ENCODE data around the gene GMDS. TPM values are rescaled to one million over a fixed set of nuclear protein-coding genes. Genes with fewer than 3 reads are reported as not detected.

Gene GMDS
- total and polyA plus RNA-seq, 2 of the 8 experiments (the other 6 are each of a cell fraction or from before 2014, with no cell fraction given) = 16.8 to 50.0 TPM

GRCh38 chr6:2141644-2142290 lies 103.6 kb downstream of the GMDS start:
- Histone ChIP-seq H3K14ac (ENCODE audit: insufficient read length) (no peak overlapping the region), H3K4me1 (replicated peaks in 1 of 4; ENCODE audit: control insufficient read depth in 3 of 4, insufficient read depth in 4 of 4, low read length in 3 of 4) (peaks cover 0 to 11% (median 4%) of the 10 kb centered on the region in 4 experiments; a peak in 4 of 7 replicates), H4K5ac (ENCODE audit: insufficient read length, low read depth, low read length) (no peak overlapping the region), H2BK12ac (ENCODE audit: low read depth, low read length) (peak overlapping the region; percentile 53; the same call in 1 of the 2 replicates), H2BK120ac (replicated peaks; ENCODE audit: low read depth, low read length) (no peak overlapping the region), H2AFZ (ENCODE audit: low read length) (no peak overlapping the region), H4K8ac (ENCODE audit: extremely low read depth, insufficient read depth, low read length) (no peak overlapping the region), H2BK5ac (ENCODE audit: low read depth, low read length) (peak overlapping the region; percentile 54; the same call in 1 of the 2 replicates), H2BK15ac (ENCODE audit: low read length) (no peak overlapping the region; the same call in 1 of the 2 replicates), H3K4me3 (ENCODE audit: extremely low read depth in 1 of 4, insufficient read depth in 2 of 4, low read depth in 3 of 4, low read length in 4 of 4) (no peak overlapping the region; a peak in 1 of 8 replicates), H3K4ac (replicated peaks; ENCODE audit: insufficient read length, low read depth, low read length) (no peak overlapping the region), H2AK5ac (ENCODE audit: low read depth, low read length) (no peak overlapping the region), H4K20me1 (replicated peaks in 1 of 2; ENCODE audit: control insufficient read depth in 1 of 2, insufficient read depth in 2 of 2, low read length in 2 of 2) (no peaks in the 10 kb centered on the region), H3K79me2 (ENCODE audit: control insufficient read depth in 1 of 2, insufficient read depth in 2 of 2, low read length in 2 of 2) (peaks cover 0 to 16% of the 10 kb centered on the region in 2 experiments; a peak in 2 of 4 replicates), H2BK20ac (ENCODE audit: low read length) (no peak overlapping the region), H3K27me3 (replicated peaks in 1 of 4; ENCODE audit: control insufficient read depth in 3 of 4, extremely low read depth in 1 of 4, insufficient read depth in 3 of 4, low read length in 3 of 4) (no peaks in the 10 kb centered on the region), H3K79me1 (ENCODE audit: low read depth, low read length) (no peaks in the 10 kb centered on the region; the same call in 1 of the 2 replicates), H3K23me2 (ENCODE audit: low read depth, low read length) (no peaks in the 10 kb centered on the region), H3K23ac (ENCODE audit: insufficient read length) (no peak overlapping the region), H3K18ac (ENCODE audit: extremely low read depth, low read length) (no peak overlapping the region), H3K9me3 (ENCODE audit: insufficient read depth in 2 of 2, low read depth in 1 of 2, low read length in 1 of 2) (no peaks in the 10 kb centered on the region), H3K9ac (replicated peaks in 1 of 4; ENCODE audit: extremely low read depth in 1 of 4, low read depth in 3 of 4, low read length in 3 of 4) (no peak overlapping the region), H3K4me2 (ENCODE audit: insufficient read depth in 1 of 2, low read depth in 2 of 2, low read length in 2 of 2) (no peak overlapping the region), H3K27ac (ENCODE audit: low read depth, low read length) (no peak overlapping the region), H3K56ac (replicated peaks; ENCODE audit: insufficient read length, low read depth, low read length) (no peak overlapping the region), H3K36me3 (ENCODE audit: control insufficient read depth in 2 of 4, insufficient read depth in 4 of 4, low read length in 3 of 4) (no peaks in the 10 kb centered on the region), H4K91ac (replicated peaks; ENCODE audit: insufficient read length, low read length) (no peak overlapping the region)
- TF ChIP-seq YY1 (IDR thresholded peaks at IDR 0.05; ENCODE audit: low read depth, low read length) = no peak
- TF ChIP-seq GABPA (IDR thresholded peaks at IDR 0.05; ENCODE audit: borderline replicate concordance, insufficient read depth, low read length) = no peak
- no peak for TF ChIP-seq CHD2 (IDR thresholded peaks at IDR 0.05; ENCODE audit: low read length)
- no peak for TF ChIP-seq SP2 (IDR thresholded peaks at IDR 0.05; ENCODE audit: low read length)
- no peak for TF ChIP-seq GTF2F1 (IDR thresholded peaks at IDR 0.05; ENCODE audit: borderline replicate concordance, low read depth, low read length)
- no peak for TF ChIP-seq CBX8 (IDR thresholded peaks at IDR 0.05; ENCODE audit: borderline replicate concordance, low read depth, low read length)
- TF ChIP-seq PHF8 (conservative IDR thresholded peaks at IDR 0.05; ENCODE audit: low read depth, low read length) = no peak
- TF ChIP-seq POU5F1 (IDR thresholded peaks at IDR 0.05; ENCODE audit: low read depth, low read length) = no peak
- no peak for TF ChIP-seq CHD1 (IDR thresholded peaks at IDR 0.05; ENCODE audit: low read depth, low read length)
- TF ChIP-seq JUND (IDR thresholded peaks at IDR 0.05; ENCODE audit: low read length) = no peak
- TF ChIP-seq TCF12 (IDR thresholded peaks at IDR 0.05; ENCODE audit: low read depth, low read length) = no peak
- TF ChIP-seq HDAC2 (IDR thresholded peaks at IDR 0.05; ENCODE audit: borderline replicate concordance in 1 of 2, low read depth in 2 of 2, low read length in 2 of 2) = no peak
- ChIA-PET POLR2A (ENCODE audit: partially characterized antibody) (no interaction called here), CTCF (ENCODE audit: partially characterized antibody) (interaction anchor here (0.8 kb wide), 1 partner anchor 67 kb away, joined by 4 read pairs; no protein-coding TSS in a partner anchor)
- WGBS, 2 experiments (ENCODE audit: extremely low coverage in 1 of 2, insufficient coverage in 1 of 2, insufficient read length in 1 of 2, insufficient replicate concordance in 2 of 2, low coverage in 1 of 2, low lambda C conversion rate in 2 of 2, missing lambda C conversion rate in 1 of 2) = 81 to 92% methylated on average over 2 to 16 of the region's 16 CpGs
- DNase-seq (ENCODE audit: low read depth in 1 of 2, low spot score in 2 of 2) (no peak), FAIRE-seq (no peak)
